ENCODE measurements around the gene CDH23.

The CDH23 gene

DNA sequence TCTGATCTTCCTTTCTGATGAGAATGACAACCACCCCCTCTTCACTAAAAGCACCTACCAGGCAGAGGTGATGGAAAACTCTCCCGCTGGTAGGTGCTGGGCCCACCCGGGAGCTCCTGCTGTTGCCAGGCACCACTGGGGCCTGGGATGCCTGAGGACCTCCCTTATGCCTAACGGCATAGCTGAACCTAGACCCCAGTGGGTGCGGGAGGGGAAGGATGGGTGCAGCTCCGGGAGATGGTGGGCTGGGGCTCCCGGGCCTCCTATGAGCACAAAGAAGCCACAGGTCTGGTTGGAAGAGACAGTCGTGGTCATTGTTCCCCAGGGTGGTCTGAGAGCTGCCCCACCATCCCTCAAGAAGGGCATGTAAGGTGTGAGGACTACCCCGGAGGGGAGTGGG lies 392.2 kb downstream of the CDH23 start:
- no peak for TF ChIP-seq SUZ12 (IDR thresholded peaks at IDR 0.05)
- no peak for TF ChIP-seq ZNF384 (IDR thresholded peaks at IDR 0.05)
- no peak for TF ChIP-seq L3MBTL2 (conservative IDR thresholded peaks at IDR 0.05)
- TF ChIP-seq TARDBP (IDR thresholded peaks at IDR 0.05), result no peak
- TF ChIP-seq SP1 (IDR thresholded peaks at IDR 0.05), result no peak
- TF ChIP-seq FOXA1 (IDR thresholded peaks at IDR 0.05), result no peak
- TF ChIP-seq, protein P1, sequence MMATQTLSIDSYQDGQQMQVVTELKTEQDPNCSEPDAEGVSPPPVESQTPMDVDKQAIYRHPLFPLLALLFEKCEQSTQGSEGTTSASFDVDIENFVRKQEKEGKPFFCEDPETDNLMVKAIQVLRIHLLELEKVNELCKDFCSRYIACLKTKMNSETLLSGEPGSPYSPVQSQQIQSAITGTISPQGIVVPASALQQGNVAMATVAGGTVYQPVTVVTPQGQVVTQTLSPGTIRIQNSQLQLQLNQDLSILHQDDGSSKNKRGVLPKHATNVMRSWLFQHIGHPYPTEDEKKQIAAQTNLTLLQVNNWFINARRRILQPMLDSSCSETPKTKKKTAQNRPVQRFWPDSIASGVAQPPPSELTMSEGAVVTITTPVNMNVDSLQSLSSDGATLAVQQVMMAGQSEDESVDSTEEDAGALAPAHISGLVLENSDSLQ (IDR thresholded peaks at IDR 0.05), result no peak
- TF ChIP-seq ARNT (IDR thresholded peaks at IDR 0.05), result no peak
- no peak for TF ChIP-seq FOXK2 (IDR thresholded peaks at IDR 0.05)
- no peak for TF ChIP-seq ELF4 (IDR thresholded peaks at IDR 0.05)
- TF ChIP-seq CTBP1 (IDR thresholded peaks at IDR 0.05; ENCODE audit: borderline replicate concordance), result no peak
- TF ChIP-seq BHLHE40 (IDR thresholded peaks at IDR 0.05; ENCODE audit: borderline replicate concordance), result no peak
- no peak for TF ChIP-seq NFRKB (IDR thresholded peaks at IDR 0.05)
- CTCF ChIA-PET, result no interaction called here

DNA sequence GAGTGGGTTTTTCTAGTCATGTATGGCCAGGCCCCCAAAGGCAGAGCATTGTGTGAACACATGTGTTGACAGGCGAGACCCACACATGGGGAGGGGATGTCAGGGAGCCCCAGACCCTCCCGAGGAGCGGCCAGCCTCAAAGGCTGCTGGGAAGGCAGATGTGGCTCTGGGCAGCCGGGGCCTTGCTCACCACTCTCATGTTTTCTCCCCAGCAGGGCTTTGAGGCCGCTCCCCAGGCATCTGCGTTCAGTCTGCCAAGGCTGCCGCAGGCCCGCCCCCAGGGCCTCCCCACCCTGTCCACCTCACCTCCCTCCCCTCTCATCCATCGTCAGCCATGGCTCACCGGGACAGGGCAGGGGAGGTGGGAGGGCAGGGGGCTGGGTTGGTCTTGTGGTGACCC lies 393.2 kb downstream of the CDH23 start:
- ChIA-PET CTCF (no interaction called here), POLR2A (no interaction called here)
- TF ChIP-seq ARNT (IDR thresholded peaks at IDR 0.05) (no peak), FOXK2 (IDR thresholded peaks at IDR 0.05) (no peak), FOXA1 (IDR thresholded peaks at IDR 0.05) (no peak), BHLHE40 (IDR thresholded peaks at IDR 0.05; ENCODE audit: borderline replicate concordance) (no peak), SP1 (IDR thresholded peaks at IDR 0.05) (no peak), NFRKB (IDR thresholded peaks at IDR 0.05) (no peak), L3MBTL2 (conservative IDR thresholded peaks at IDR 0.05) (no peak), SUZ12 (IDR thresholded peaks at IDR 0.05) (no peak), HDGF (IDR thresholded peaks at IDR 0.05; ENCODE audit: borderline replicate concordance) (no peak), ELF4 (IDR thresholded peaks at IDR 0.05) (no peak), TARDBP (IDR thresholded peaks at IDR 0.05) (no peak), CTBP1 (IDR thresholded peaks at IDR 0.05; ENCODE audit: borderline replicate concordance) (no peak), LEF1 (IDR thresholded peaks at IDR 0.05; ENCODE audit: borderline replicate concordance) (no peak)
- TF ChIP-seq, protein P1 (IDR thresholded peaks at IDR 0.05), result no peak
- DNase-seq (ENCODE audit: extremely low spot score), result no peak

More for the DNA sequence above, 392.2 kb downstream of the CDH23 start:
- POLR2A ChIA-PET, result no interaction called here
- DNase-seq (ENCODE audit: extremely low spot score), result no peak

DNA sequence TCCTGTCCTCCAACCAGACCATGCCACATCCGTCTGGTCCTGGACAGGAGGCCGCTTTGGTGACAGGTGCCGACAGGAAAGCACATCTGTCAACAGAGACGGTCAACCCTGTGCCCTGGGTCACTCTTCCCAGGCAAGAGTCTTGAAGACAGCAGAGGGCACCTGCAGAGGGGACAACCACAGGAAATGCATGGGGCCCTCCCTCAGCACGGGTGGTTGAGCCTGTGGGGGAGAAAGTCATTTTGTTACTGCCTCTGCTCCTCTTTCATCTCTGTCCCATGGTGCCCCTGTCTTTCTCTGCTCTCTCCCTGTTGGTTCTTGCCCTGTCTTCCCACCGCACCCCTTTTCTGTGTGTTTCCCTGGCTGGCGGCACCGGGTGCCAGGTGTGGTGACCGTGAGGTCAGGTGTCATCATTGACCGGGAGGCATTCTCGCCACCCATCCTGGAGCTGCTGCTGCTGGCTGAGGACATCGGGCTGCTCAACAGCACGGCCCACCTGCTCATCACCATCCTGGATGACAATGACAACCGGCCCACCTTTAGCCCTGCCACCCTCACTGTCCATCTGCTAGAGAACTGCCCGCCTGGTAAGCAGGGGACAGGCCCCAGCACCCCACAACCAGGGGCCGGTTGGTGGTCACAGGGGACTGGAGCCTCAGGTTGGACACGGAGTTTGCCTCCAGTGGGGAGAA lies 394.2 kb downstream of the CDH23 start:
- ChIA-PET POLR2A (no interaction called here), CTCF (no interaction called here)
- TF ChIP-seq, protein P1 (IDR thresholded peaks at IDR 0.05), result no peak
- TF ChIP-seq SP1 (IDR thresholded peaks at IDR 0.05) (no peak), FOXK2 (IDR thresholded peaks at IDR 0.05) (no peak), FOXA1 (IDR thresholded peaks at IDR 0.05) (no peak), HDGF (IDR thresholded peaks at IDR 0.05; ENCODE audit: borderline replicate concordance) (no peak), FOXM1 (IDR thresholded peaks at IDR 0.05; ENCODE audit: borderline replicate concordance) (no peak), NFRKB (IDR thresholded peaks at IDR 0.05) (no peak), SUZ12 (IDR thresholded peaks at IDR 0.05) (no peak)
- no peak for DNase-seq (ENCODE audit: extremely low spot score)

- CTCF ChIA-PET, result no interaction called here
Observed at GRCh38 chr10:71795248-71795647, 398.5 kb downstream of the CDH23 start.

GRCh38 chr10:71796749-71797405 lies 400.2 kb downstream of the CDH23 start:
- no peak for TF ChIP-seq FOXM1 (IDR thresholded peaks at IDR 0.05; ENCODE audit: borderline replicate concordance)
- TF ChIP-seq, protein P1 (IDR thresholded peaks at IDR 0.05), result peak; percentile 87
- ChIA-PET CTCF (interaction anchor here (0.6 kb wide), 1 partner anchor 1482 kb away, joined by 3 read pairs; no protein-coding TSS in a partner anchor), POLR2A (no interaction called here)
- DNase-seq (ENCODE audit: extremely low spot score), result no peak

More at GRCh38 chr10:71795248-71795647, 398.5 kb downstream of the CDH23 start:
- peak; percentile 39 for DNase-seq (ENCODE audit: extremely low spot score)
- no peak for TF ChIP-seq FOXM1 (IDR thresholded peaks at IDR 0.05; ENCODE audit: borderline replicate concordance)
- TF ChIP-seq TARDBP (IDR thresholded peaks at IDR 0.05), result no peak
- TF ChIP-seq CTBP1 (IDR thresholded peaks at IDR 0.05; ENCODE audit: borderline replicate concordance), result no peak
- POLR2A ChIA-PET, result no interaction called here

All from HEK293T (cell line).